Lung (tissue), 12 donors: ENCODE data around the gene ARAP1. TPM values are rescaled to one million over a fixed set of nuclear protein-coding genes. Genes with fewer than 3 reads are reported as not detected.

Source experiments
- ATAC-seq: fragments of 200-7000 bp; cut with Tn5 transposase; one replicate; pipeline ENCODE4 v1.9.1; 2020; ENCODE audit warnings: moderate number of reproducible peaks; ENCODE audit not compliant: insufficient read depth, low FRiP score
- DNase-seq, 3 donors: peaks; one replicate each; pipeline ENCODE4 v3.0.0-alpha.2; 2013 to 2017
- H3K27ac ChIP-seq, 2 donors: one replicate each; pipeline ENCODE4 v1.5.1; 2013; ENCODE audit warnings: mild to moderate bottlenecking in 2 of 2, moderate library complexity in 2 of 2, control low read depth in 1 of 2, inconsistent platforms in 1 of 2, low read depth in 1 of 2, low read length in 1 of 2
- H3K27me3 ChIP-seq, 3 donors: one replicate each; pipeline ENCODE4 v1.5.1; 2013; ENCODE audit warnings: low read length in 2 of 3; ENCODE audit not compliant: control insufficient read depth in 3 of 3, insufficient read depth in 3 of 3
- H3K36me3 ChIP-seq, 4 donors: one replicate each; pipeline ENCODE4 v1.5.1; 2013; ENCODE audit warnings: low read length in 4 of 4, mild to moderate bottlenecking in 1 of 4, moderate library complexity in 1 of 4; ENCODE audit not compliant: control insufficient read depth in 4 of 4, insufficient read depth in 4 of 4
- H3K4me1 ChIP-seq, 5 donors: one replicate each; pipeline ENCODE4 v1.5.1; 2013; ENCODE audit warnings: low read length in 5 of 5, mild to moderate bottlenecking in 2 of 5, moderate library complexity in 1 of 5; ENCODE audit not compliant: control insufficient read depth in 5 of 5, insufficient read depth in 5 of 5
- H3K4me3 ChIP-seq: one replicate; pipeline ENCODE4 v1.5.1; 2013; ENCODE audit warnings: mild to moderate bottlenecking, control low read depth, moderate library complexity
- H3K9ac ChIP-seq, 2 donors: one replicate each; pipeline ENCODE4 v1.5.1; 2013; ENCODE audit warnings: low read length in 2 of 2, control low read depth in 1 of 2; ENCODE audit not compliant: insufficient read depth in 1 of 2
- H3K9me3 ChIP-seq, 4 donors: one replicate each; pipeline ENCODE4 v1.5.1; 2013; ENCODE audit warnings: low read length in 3 of 4, mild to moderate bottlenecking in 1 of 4, moderate library complexity in 1 of 4; ENCODE audit not compliant: control insufficient read depth in 4 of 4, insufficient read depth in 3 of 4
- CTCF ChIP-seq: IDR thresholded peaks from 2 replicates; pipeline ENCODE4 v1.5.1; 2012; ENCODE audit warnings: mild to moderate bottlenecking; ENCODE audit errors: control extremely low read depth, extremely low read depth
- WGBS, 2 donors: extraction: QIAGEN DNeasy Blood & Tissue Kit; methylation state at CpG; one replicate each; pipeline ENCODE4 v1.1.7; 2013; 5-methylcytosine and 5-hydroxymethylcytosine counted together
- polyA plus RNA-seq, 2 donors: library from polyadenylated mRNA; stranded (reverse); fragments of 200-250 nt; gene quantifications; one replicate each; pipeline ENCODE4 v1.2.1, GENCODE V29; 2013
- total RNA-seq, 2 donors: library from RNA; depleted of rRNA in 1 of 2; stranded (reverse); fragments of >200 nt in 1 of 2; gene quantifications; one replicate each; pipeline ENCODE4 v1.2.1, GENCODE V29; 2014 to 2021
- donor health status: control.
- donor health status: control.
- donor health status: Bipolar disorder and iron deficiency.
- donor health status: healthy.
- donor health status: DM: yes; HTN: yes; CAD: no.

ARAP1 gene
- total and polyA plus RNA-seq, 4 donors: 134 to 218 (median 173) TPM

DNA sequence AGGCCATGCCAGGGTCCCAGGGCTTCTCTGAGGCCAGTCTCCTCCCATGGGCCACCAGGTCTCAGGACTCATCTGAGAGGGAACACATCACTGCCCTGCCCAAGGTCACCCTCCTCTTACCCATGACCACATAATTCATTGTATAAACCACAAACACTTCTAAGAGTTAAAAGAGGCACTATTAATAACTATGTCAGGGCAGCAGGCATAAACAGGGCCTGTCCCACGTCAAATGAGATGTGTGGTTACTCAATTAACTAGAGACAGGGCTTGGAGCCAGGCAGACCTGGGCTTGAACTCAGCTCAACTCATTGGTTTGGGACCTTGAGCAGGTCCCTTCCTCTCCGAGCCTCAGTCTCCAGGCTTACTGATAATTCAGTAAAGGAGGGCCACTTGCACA, 33.1 kb downstream of the ARAP1 start:
- peak overlapping the region in 1 of 2 donors; percentile 43 for H3K9ac ChIP-seq
- TF ChIP-seq CTCF: no peak
- DNase-seq: no peak
- H3K4me3 ChIP-seq: no peak overlapping the region
- no peak for ATAC-seq
- peaks cover 0 to 20% (median 4%) of the 10 kb centered on the region in 4 donors for H3K36me3 ChIP-seq
- H3K27me3 ChIP-seq: no peaks in the 10 kb centered on the region
- H3K9me3 ChIP-seq: no peaks in the 10 kb centered on the region
- H3K4me1 ChIP-seq: peaks cover 13 to 46% (median 25%) of the 10 kb centered on the region in 5 donors
- 23 to 34% methylated on average over 2 of the region's 2 CpGs for WGBS, 2 donors
- H3K27ac ChIP-seq: peak overlapping the region; percentile 77 to 94

GRCh38 chr11:72718101-72718501, 34.1 kb downstream of the ARAP1 start:
- no peak for ATAC-seq
- peaks cover 0 to 24% (median 5%) of the 10 kb centered on the region in 4 donors for H3K36me3 ChIP-seq
- no peaks in the 10 kb centered on the region for H3K9me3 ChIP-seq
- TF ChIP-seq CTCF: no peak
- no peaks in the 10 kb centered on the region for H3K27me3 ChIP-seq
- peaks cover 13 to 49% (median 26%) of the 10 kb centered on the region in 5 donors for H3K4me1 ChIP-seq
- peak overlapping the region; percentile 26 to 77 for H3K27ac ChIP-seq
- 57 to 70% methylated on average over 9 of the region's 9 CpGs for WGBS, 2 donors
- H3K4me3 ChIP-seq: no peak overlapping the region
- DNase-seq: no peak
- H3K9ac ChIP-seq: no peak overlapping the region

GRCh38 chr11:72716788-72717435, 35.3 kb downstream of the ARAP1 start:
- Histone ChIP-seq H3K4me1 (peaks cover 13 to 52% (median 30%) of the 10 kb centered on the region in 5 donors), H3K4me3 (no peak overlapping the region), H3K27me3 (no peaks in the 10 kb centered on the region), H3K9ac (no peak overlapping the region), H3K27ac (peak overlapping the region in 1 of 2 donors; percentile 14), H3K36me3 (peaks cover 0 to 26% (median 6%) of the 10 kb centered on the region in 4 donors), H3K9me3 (no peaks in the 10 kb centered on the region)
- TF ChIP-seq CTCF: no peak
- 93 to 95% methylated on average over 14 of the region's 14 CpGs for WGBS, 2 donors
- DNase-seq (no peak), ATAC-seq (no peak)
